PC-9 (cell line): ENCODE results near the gene MS4A15. TPM values are rescaled to one million over a fixed set of nuclear protein-coding genes. Genes with fewer than 3 reads are reported as not detected.

ENCODE experiments used
- BruUV-seq: library from RNA; stranded (reverse); fragments of 400-500 nt; replicated peaks from 2 replicates; lab custom pipeline; 2021; lab: Mats Ljungman, UMichigan
- CTCF ChIA-PET: fragments of 300-600 bp; sonication (Branson Sonifier 250); formaldehyde crosslinking; loops from one replicate; lab custom pipeline; 2022; ENCODE audit warnings: antibody characterized with exemption; lab: Charles Lee
- POLR2A ChIA-PET: fragments of 300-600 bp; sonication (Branson Sonifier 250); formaldehyde crosslinking; loops from one replicate; lab custom pipeline; 2022; ENCODE audit warnings: antibody characterized with exemption; ENCODE audit not compliant: unreplicated experiment; lab: Charles Lee
- DNase-seq, 2 experiments: peaks; one replicate each; pipeline versions ENCODE4 v3.0.0 to v3.0.0-alpha.2; 2015 to 2022; ENCODE audit warnings: mixed read lengths in 1 of 2
- H2AFZ ChIP-seq: fragments of 200-600 bp; sonication (generic); 2 replicates; pipeline ENCODE4 v1.8.1; 2017; ENCODE audit warnings: antibody characterized with exemption
- H3F3A ChIP-seq: fragments of 200-600 bp; sonication (generic); 2 replicates; pipeline ENCODE4 v1.8.1; 2017; ENCODE audit warnings: antibody characterized with exemption, mild to moderate bottlenecking, low read depth; ENCODE audit not compliant: insufficient read depth
- H3K27ac ChIP-seq: fragments of 200-600 bp; sonication (generic); 2 replicates; pipeline ENCODE4 v1.6.1; 2016; ENCODE audit warnings: mixed run types
- H3K27me3 ChIP-seq: fragments of 200-600 bp; sonication (generic); 2 replicates; pipeline ENCODE4 v1.6.1; 2016; ENCODE audit warnings: low read depth, mixed run types; ENCODE audit not compliant: insufficient read depth
- H3K36me3 ChIP-seq: fragments of 200-600 bp; sonication (generic); 2 replicates; pipeline ENCODE4 v1.6.1; 2016; ENCODE audit warnings: low read depth, mixed run types
- H3K4me1 ChIP-seq: fragments of 200-600 bp; sonication (generic); replicated peaks from 2 replicates; pipeline ENCODE4 v1.6.1; 2016; ENCODE audit warnings: mixed run types; ENCODE audit not compliant: insufficient read depth
- H3K4me2 ChIP-seq: fragments of 200-600 bp; sonication (generic); 2 replicates; pipeline ENCODE4 v1.6.1; 2017; ENCODE audit warnings: mixed run types
- H3K4me3 ChIP-seq: fragments of 200-600 bp; sonication (generic); 2 replicates; pipeline ENCODE4 v1.6.1; 2016; ENCODE audit warnings: mixed run types
- H3K79me2 ChIP-seq: fragments of 200-600 bp; sonication (generic); 2 replicates; pipeline ENCODE4 v1.6.1; 2017; ENCODE audit warnings: low read depth, mixed run types
- H3K9me2 ChIP-seq: fragments of 200-600 bp; sonication (generic); 2 replicates; pipeline ENCODE4 v1.8.1; 2017; ENCODE audit warnings: mild to moderate bottlenecking; ENCODE audit not compliant: insufficient read depth
- H3K9me3 ChIP-seq: fragments of 200-600 bp; sonication (generic); 2 replicates; pipeline ENCODE4 v1.8.1; 2016; ENCODE audit warnings: low read depth; ENCODE audit not compliant: insufficient read depth
- H4K20me1 ChIP-seq: fragments of 200-600 bp; sonication (generic); 2 replicates; pipeline ENCODE4 v1.8.1; 2017; ENCODE audit not compliant: insufficient read depth
- CTCF ChIP-seq: fragments of 200-600 bp; sonication (generic); conservative IDR thresholded peaks from 2 replicates; pipeline ENCODE4 v1.6.1; 2017; ENCODE audit warnings: mixed run types, antibody characterized with exemption, mild to moderate bottlenecking, moderate library complexity
- EZH2 ChIP-seq: fragments of 200-600 bp; sonication (generic); IDR thresholded peaks from 2 replicates; pipeline ENCODE4 v1.8.0; 2017; ENCODE audit warnings: antibody characterized with exemption, low read depth
- intact Hi-C: fragments of 100-400 bp; cut with micrococcal nuclease; formaldehyde crosslinking; loops from one replicate; pipeline ENCODE4 v1.10.0; 2022; ENCODE audit not compliant: unreplicated experiment
- total RNA-seq: library from RNA; stranded (reverse); gene quantifications from 2 replicates; pipeline ENCODE4 v1.2.3, GENCODE V29; 2021

The MS4A15 gene
- total RNA-seq, 1 experiment from 2014 or later, result not detected

GRCh38 chr11:60739114-60739513 lies 17.6 kb upstream of the MS4A15 start:
- no peak overlapping the region for H3K4me2 ChIP-seq
- no peak overlapping the region for H3K4me3 ChIP-seq
- POLR2A ChIA-PET, result no interaction called here

GRCh38 chr11:60740573-60740972 lies 16.1 kb upstream of the MS4A15 start:
- Histone ChIP-seq H3K4me3 (no peak overlapping the region), H3K27ac (no peak overlapping the region), H3K27me3 (peaks cover 61% of the 10 kb centered on the region), H3F3A (no peaks in the 10 kb centered on the region), H3K4me1 (no peaks in the 10 kb centered on the region), H3K36me3 (no peaks in the 10 kb centered on the region), H3K79me2 (no peaks in the 10 kb centered on the region), H3K4me2 (no peak overlapping the region), H3K9me3 (no peaks in the 10 kb centered on the region), H4K20me1 (no peaks in the 10 kb centered on the region; the same call in 1 of the 2 replicates), H2AFZ (no peak overlapping the region), H3K9me2 (no peaks in the 10 kb centered on the region)
- intact Hi-C loops, result no loop called here
- ChIA-PET CTCF (no interaction called here), POLR2A (no interaction called here)
- no TSS peak for BruUV-seq
- peak in 1 of 2 experiments; percentile 28 for DNase-seq
- TF ChIP-seq EZH2 (no peak), CTCF (no peak)

More at GRCh38 chr11:60739114-60739513, 17.6 kb upstream of the MS4A15 start:
- Histone ChIP-seq H3K27ac (no peak overlapping the region), H3K36me3 (no peaks in the 10 kb centered on the region), H3K79me2 (no peaks in the 10 kb centered on the region), H2AFZ (no peak overlapping the region), H3K9me2 (no peaks in the 10 kb centered on the region), H3K4me1 (no peaks in the 10 kb centered on the region), H3K27me3 (peaks cover 58% of the 10 kb centered on the region), H4K20me1 (no peaks in the 10 kb centered on the region; the same call in 1 of the 2 replicates), H3K9me3 (no peaks in the 10 kb centered on the region), H3F3A (no peaks in the 10 kb centered on the region)
- DNase-seq, result peak in 1 of 2 experiments; percentile 20
- no peak; the same call in 1 of the 2 replicates for TF ChIP-seq CTCF
- no peak for TF ChIP-seq EZH2
- CTCF ChIA-PET, result no interaction called here
- intact Hi-C loops, result no loop called here
- BruUV-seq, result no TSS peak

- Histone ChIP-seq H4K20me1 (no peaks in the 10 kb centered on the region; the same call in 1 of the 2 replicates), H3F3A (no peaks in the 10 kb centered on the region), H3K27me3 (peaks cover 55% of the 10 kb centered on the region), H3K36me3 (no peaks in the 10 kb centered on the region), H2AFZ (no peak overlapping the region), H3K27ac (no peak overlapping the region), H3K9me2 (no peaks in the 10 kb centered on the region), H3K4me2 (no peak overlapping the region), H3K4me1 (no peaks in the 10 kb centered on the region), H3K4me3 (no peak overlapping the region), H3K9me3 (no peaks in the 10 kb centered on the region), H3K79me2 (no peaks in the 10 kb centered on the region)
- POLR2A ChIA-PET, result no interaction called here
- TF ChIP-seq CTCF (no peak), EZH2 (no peak)
- intact Hi-C loops, result no loop called here
- BruUV-seq, result no TSS peak
- CTCF ChIA-PET, result no interaction called here
- peak in 1 of 2 experiments; percentile 20 for DNase-seq
Observed at GRCh38 chr11:60741421-60741820, 15.2 kb upstream of the MS4A15 start.
